NAMALWA (cell line): ENCODE measurements around the gene CSDE1.
A peak's percentile ranks its signal among the peaks of the same experiment; 100 is the strongest.

Experiments used
- DNase-seq: peaks from one replicate; pipeline ENCODE4 v3.0.0-alpha.2; 2015; ENCODE audit warnings: low spot score

The CSDE1 gene

GRCh38 chr1:114749835-114750234 lies 7.9 kb downstream of the CSDE1 start:
- DNase-seq = no peak

- DNase-seq = no peak
Measured at GRCh38 chr1:114746450-114747121, 11.2 kb downstream of the CSDE1 start.

DNA sequence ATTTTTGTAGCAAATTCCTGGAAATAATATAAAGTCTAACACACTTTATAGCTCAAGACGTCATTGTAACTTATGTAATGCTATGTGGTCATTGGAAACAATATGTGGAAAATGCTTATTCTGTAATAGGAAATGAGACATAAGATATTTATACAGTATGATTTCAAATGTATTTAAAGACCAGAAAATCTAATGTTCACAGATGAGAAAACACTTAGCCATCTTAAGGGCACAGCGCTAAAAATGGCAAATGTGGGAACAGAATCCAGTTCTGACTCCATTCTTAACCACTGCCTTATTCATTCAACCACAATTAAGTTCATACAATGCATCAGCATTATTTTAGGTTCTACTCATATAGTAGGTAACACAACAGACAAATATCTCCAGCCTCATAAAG lies 12.5 kb downstream of the CSDE1 start:
- DNase-seq = no peak

DNA sequence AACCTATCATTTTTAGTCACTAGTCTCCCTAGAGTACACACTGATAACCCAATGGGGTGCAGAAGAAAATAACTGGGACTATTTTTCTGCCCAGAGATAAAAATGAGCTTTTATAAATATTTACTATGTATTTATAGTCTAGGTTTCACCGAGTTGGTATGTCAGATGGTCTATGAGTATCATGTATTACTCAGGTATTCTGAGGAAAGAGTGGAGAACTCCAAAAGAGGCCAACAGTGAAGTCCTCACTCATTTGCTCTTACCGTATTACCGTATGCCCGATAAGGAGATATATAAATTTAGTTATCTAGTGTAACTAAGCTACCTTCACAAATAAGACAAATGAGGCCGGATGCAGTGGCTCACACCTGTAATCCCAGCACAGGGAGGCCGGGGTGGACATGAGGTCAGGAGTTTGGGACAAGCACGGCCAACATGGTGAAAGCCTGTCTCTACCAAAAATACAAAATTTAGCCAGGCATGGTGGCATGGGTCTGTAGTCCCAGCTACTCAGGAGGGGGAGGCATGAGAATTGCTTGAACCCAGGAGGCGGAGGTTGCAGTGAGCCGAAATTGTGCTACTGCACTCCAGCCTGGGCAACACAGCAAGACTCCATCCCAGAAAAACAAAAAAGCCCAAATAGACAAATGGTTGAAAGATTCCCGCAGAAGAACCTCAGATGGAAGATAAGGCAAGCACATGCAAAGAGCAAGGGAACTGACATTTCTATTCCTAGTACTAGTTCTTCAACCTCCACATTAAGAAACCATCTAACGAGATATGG lies 15.6 kb downstream of the CSDE1 start:
- no peak for DNase-seq

GRCh38 chr1:114740331-114740730 lies 17.5 kb downstream of the CSDE1 start:
- no peak for DNase-seq

DNA sequence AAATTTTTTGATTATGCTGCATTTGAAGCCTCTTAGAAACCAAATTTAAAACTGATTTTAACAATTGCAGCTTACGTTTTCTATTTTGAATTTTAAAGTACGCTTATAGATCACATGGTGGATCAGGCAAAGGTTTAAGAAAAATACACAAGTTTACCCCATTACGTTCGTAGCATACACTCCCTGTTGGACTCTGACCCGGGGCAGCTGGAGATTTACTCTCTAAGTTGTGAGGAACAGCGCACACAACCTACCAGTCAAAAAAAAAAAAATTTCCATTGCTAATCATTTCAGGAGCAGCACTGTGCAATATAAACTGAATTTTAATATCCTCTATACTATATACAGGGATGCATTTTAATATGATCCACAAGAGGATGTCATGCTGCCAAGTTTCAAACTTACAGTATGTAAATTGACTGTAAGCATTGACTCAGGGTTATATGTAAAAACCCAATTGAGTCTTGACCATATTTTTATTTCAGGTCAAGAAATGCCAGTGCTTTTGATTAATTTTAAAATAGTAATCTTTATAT lies 20.4 kb downstream of the CSDE1 start:
- no peak for DNase-seq

DNA sequence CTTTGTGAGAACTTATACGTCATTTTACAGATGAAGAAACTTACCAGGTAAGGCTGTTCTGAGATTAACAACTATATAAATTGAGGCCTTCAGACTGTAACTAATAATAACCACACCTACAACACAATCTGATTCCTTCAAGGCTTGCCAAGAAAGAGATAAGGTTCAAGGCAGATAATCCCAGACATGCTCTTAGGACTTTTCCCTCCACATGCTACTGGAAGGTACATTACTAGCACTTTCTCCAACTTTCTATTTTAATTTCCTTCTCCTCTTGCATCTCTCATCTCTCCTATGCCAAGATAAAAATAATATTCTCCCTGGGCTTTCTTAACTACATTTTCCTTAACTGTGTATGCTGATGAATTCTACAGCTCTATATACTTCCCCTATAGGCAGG lies 22.3 kb downstream of the CSDE1 start:
- no peak for DNase-seq

DNA sequence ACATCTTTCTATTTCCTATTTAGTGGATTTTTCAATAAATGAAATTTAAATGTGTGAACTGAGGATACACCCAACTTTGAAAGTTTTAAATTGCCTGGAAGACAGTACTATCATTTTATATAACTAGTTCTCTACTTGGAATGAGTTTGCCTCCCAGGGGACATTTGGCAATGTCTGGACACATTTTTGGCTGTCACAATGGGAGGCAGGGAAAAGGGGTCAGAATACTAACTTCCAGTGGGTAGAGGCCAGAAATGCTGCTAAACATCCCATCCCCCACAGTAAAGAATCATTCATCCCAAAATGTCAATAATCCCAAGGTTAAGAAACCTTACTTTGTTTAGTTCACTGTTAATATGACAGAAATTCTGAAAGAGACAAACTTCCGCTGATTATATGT lies 28.0 kb downstream of the CSDE1 start:
- no peak for DNase-seq

- no peak for DNase-seq
Measured at GRCh38 chr1:114728553-114728952, 29.2 kb downstream of the CSDE1 start.

- DNase-seq = no peak
Measured at GRCh38 chr1:114725230-114725629, 32.6 kb downstream of the CSDE1 start.

- DNase-seq = no peak
Measured at GRCh38 chr1:114723915-114724314, 33.9 kb downstream of the CSDE1 start.

DNA sequence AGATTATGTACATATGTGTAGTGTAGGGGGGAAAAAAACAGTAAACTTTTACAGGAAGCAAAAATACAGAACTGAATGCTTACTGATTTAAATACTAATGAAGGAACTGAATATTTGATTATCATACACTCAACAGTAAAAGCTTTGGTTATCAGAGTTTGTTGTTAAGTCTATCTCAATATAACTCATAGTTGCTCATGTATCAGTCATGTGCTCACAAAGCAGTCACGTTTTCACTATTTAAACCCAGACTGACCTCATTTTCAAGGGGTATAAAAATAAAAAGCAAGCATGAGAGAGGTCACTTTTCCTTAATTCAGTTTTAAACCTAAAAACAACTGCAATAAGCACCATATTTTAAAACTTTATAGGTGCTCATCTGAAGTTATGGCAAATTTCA lies 34.3 kb downstream of the CSDE1 start:
- DNase-seq = no peak

DNA sequence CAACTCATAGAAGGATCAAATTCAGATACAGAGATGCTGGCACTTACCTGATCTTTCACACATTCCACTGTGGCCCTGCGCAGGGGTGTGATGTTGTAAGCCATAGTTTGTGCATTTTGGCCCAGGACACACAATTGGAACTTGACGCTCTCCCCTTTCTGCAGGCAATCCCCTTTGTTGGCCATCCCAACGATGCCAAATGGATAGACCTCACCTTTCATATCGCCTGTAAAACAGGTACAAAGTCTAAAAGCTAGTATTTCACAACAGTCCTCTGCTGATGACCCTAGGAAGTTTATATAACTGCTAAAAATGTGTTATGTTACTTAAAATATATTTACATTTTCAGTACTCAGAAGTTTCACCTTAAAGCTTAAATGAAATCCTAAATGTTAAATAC lies 37.3 kb downstream of the CSDE1 start:
- DNase-seq = no peak

DNA sequence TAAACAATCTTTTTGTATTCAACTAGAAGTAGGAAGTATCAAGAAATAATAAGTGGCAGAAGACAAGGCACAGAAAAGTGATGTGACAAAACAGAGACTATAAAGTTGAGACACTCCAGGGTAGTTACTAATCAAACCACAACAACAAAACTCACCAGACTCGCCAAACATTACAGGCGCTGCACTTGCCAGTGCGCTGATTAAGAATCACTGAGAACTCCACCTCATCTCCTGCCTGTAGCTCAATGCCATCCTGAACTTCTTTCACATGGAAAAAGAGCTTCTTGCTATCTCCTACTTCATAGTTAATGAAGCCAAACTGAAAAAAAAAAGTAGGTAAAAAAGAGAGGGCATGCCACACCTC lies 38.4 kb downstream of the CSDE1 start:
- no peak for DNase-seq

GRCh38 chr1:114718661-114719423 lies 38.9 kb downstream of the CSDE1 start:
- no peak for DNase-seq

GRCh38 chr1:114716304-114717170 lies 41.2 kb downstream of the CSDE1 start, which contains the start of gene NRAS:
TSS of gene NRAS (minus strand) at chr1:114716771. CDS start at chr1:114716160, 611 bp downstream.
- DNase-seq = peak; percentile 95

DNA sequence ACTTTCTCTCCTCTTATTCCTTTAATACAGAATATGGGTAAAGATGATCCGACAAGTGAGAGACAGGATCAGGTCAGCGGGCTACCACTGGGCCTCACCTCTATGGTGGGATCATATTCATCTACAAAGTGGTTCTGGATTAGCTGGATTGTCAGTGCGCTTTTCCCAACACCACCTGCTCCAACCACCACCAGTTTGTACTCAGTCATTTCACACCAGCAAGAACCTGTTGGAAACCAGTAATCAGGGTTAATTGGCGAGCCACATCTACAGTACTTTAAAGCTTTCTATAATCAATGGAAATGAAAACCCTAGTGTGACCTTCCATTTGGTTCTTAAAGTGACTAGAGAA lies 41.9 kb downstream of the CSDE1 start:
- DNase-seq = no peak

DNA sequence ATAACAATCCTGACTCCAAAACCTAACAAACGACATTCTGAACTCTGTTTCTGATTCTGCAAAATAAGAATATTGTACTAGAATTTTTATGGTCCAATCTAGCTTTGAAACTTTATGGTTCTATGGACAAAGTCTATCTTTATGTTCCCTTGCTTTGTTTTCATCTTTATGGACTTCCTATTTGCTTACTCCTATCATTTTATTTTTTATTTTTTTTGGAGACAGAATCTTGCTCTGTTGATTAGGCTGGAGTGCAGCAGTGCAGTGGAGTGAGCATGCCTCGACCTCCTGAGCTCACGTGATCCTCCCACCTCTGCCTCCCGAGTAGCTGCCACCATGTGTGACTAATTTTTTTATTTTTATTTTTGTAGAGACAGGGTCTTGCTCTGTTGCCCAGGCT lies 44.8 kb downstream of the CSDE1 start:
- no peak for DNase-seq

GRCh38 chr1:114710360-114710759 lies 47.4 kb downstream of the CSDE1 start:
- no peak for DNase-seq

DNA sequence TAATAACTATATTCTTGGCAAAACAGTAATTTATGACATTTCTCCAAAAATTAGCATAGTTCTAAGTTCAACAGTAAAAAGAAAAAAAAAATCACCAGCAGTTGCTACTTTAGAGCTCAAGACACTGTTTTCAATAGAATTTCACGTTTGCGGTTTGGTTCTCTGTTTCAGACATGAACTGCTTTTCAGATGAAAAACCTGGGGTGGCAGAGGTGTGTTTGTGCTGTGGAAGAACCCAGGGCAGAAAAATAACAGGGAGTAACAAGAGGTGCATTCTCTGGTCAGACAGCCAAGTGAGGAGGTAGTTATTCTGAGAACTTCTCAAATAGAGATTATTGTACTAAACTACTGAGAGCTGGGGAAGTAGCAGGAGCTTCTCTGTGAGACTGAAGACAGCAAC lies 50.2 kb downstream of the CSDE1 start:
- DNase-seq = no peak

DNA sequence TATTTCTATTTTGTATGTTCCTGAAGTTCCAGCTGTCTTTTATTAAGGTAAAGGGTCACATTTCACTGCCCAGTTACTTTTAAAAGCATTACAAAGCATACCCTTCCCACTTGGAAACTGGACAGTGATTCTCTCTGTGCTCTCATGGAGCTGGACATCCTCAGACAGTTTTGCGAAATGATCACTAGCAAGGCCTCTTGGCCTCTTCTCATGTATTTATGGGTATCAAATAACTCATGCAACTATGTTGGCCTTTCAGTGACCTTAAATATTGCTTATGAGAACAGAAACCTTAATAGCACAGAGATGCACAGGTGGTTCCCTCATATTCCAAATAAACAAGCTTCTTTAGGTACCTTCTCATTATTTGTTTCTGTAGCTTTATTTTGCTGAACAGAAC lies 54.5 kb downstream of the CSDE1 start:
- no peak for DNase-seq

- no peak for DNase-seq
Measured at GRCh38 chr1:114702737-114703136, 55.0 kb downstream of the CSDE1 start.
